ENCODE results near the gene SNCAIP. TPM values are rescaled to one million over a fixed set of nuclear protein-coding genes. Genes with fewer than 3 reads are reported as not detected.

Gene SNCAIP
- total and polyA plus RNA-seq, 2 experiments from 2014 or later = 1.5 to 2.4 TPM

DNA sequence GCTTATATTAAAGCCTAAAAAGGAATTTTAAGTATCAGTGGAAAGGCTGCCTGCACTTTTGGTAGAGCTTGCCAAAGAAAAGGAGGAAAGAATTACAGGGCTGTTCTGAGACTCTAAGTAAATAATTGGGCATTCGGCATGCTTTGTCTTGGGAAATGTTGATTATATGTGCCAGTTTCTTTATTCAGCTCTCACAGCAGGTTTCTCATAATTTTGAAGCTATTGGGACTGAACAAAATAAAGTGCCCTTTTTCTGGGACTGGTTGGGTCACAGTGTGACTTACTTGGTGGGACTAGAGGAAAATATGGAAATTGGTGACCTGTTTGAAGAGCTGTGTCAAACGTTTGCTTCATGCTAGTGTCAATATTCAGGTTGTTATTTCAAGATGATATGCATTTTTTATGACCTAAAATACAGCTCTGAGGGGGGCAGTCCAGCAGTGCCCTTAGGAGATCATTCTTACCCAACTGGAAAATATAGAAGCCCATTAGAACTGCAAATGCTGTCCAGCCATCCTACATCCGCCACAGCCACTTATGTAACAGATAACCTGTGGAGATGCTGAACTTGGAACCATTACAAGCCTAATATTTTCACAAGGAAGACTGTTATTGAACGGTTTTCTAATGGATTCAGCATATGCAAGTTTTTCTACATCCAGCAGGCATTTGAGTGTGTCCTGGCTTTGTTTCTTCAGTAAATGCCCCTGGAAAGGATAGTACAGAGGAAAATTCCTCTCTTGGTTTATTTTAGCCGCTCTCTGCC is 122.4 kb downstream of the SNCAIP start:
- H3K27me3 ChIP-seq (replicated peaks; ENCODE audit: insufficient read depth) = no peaks in the 10 kb centered on the region
- WGBS, 2 experiments (ENCODE audit: low coverage in 1 of 2, low lambda C conversion rate in 2 of 2, missing lambda C conversion rate in 2 of 2) = 59 to 61% methylated on average over 5 of the region's 5 CpGs
- in situ Hi-C loops (cut with MboI) = no loop called here

GRCh38 chr5:122435234-122435633 is 123.2 kb downstream of the SNCAIP start:
- H2AFZ ChIP-seq = no peak overlapping the region
- no peaks in the 10 kb centered on the region for H3K27me3 ChIP-seq (replicated peaks; ENCODE audit: insufficient read depth)
- no peak overlapping the region for H3K9ac ChIP-seq
- WGBS, 2 experiments (ENCODE audit: low coverage in 1 of 2, low lambda C conversion rate in 2 of 2, missing lambda C conversion rate in 2 of 2) = 82 to 85% methylated on average over 4 of the region's 4 CpGs
- H3K9me2 ChIP-seq (ENCODE audit: insufficient read depth) = no peaks in the 10 kb centered on the region
- H3K4me3 ChIP-seq = no peak overlapping the region
- in situ Hi-C loops (cut with MboI) = no loop called here
- H3K9me3 ChIP-seq (ENCODE audit: low read depth) = no peaks in the 10 kb centered on the region
- H3K79me2 ChIP-seq (ENCODE audit: insufficient read depth) = no peaks in the 10 kb centered on the region
- no peaks in the 10 kb centered on the region for H3F3A ChIP-seq (ENCODE audit: insufficient read depth)
- no peaks in the 10 kb centered on the region for H3K4me1 ChIP-seq (ENCODE audit: insufficient read depth)
- TF ChIP-seq EZH2 (IDR thresholded peaks at IDR 0.05; ENCODE audit: insufficient read depth, poor library complexity, severe bottlenecking) (no peak), EZH2phosphoT487 (IDR thresholded peaks at IDR 0.05; ENCODE audit: insufficient read depth, low read depth) (no peak)
- H3K36me3 ChIP-seq (ENCODE audit: low read depth) = no peaks in the 10 kb centered on the region
- H3K4me2 ChIP-seq (ENCODE audit: unreplicated experiment) = no peak overlapping the region
- no peak overlapping the region for H3K27ac ChIP-seq
- no peaks in the 10 kb centered on the region for H4K20me1 ChIP-seq (ENCODE audit: insufficient read depth)
- DNase-seq = no peak

More for the DNA sequence above, 122.4 kb downstream of the SNCAIP start:
- Histone ChIP-seq H4K20me1 (ENCODE audit: insufficient read depth) (no peaks in the 10 kb centered on the region), H3F3A (ENCODE audit: insufficient read depth) (no peaks in the 10 kb centered on the region), H3K36me3 (ENCODE audit: low read depth) (no peaks in the 10 kb centered on the region), H2AFZ (no peak overlapping the region), H3K4me1 (ENCODE audit: insufficient read depth) (no peaks in the 10 kb centered on the region), H3K4me2 (ENCODE audit: unreplicated experiment) (no peak overlapping the region), H3K9me3 (ENCODE audit: low read depth) (no peaks in the 10 kb centered on the region), H3K9me2 (ENCODE audit: insufficient read depth) (no peaks in the 10 kb centered on the region), H3K9ac (no peak overlapping the region), H3K79me2 (ENCODE audit: insufficient read depth) (no peaks in the 10 kb centered on the region), H3K4me3 (no peak overlapping the region), H3K27ac (no peak overlapping the region)
- no peak for DNase-seq
- TF ChIP-seq EZH2phosphoT487 (IDR thresholded peaks at IDR 0.05; ENCODE audit: insufficient read depth, low read depth) = no peak
- TF ChIP-seq EZH2 (IDR thresholded peaks at IDR 0.05; ENCODE audit: insufficient read depth, poor library complexity, severe bottlenecking) = no peak

DNA sequence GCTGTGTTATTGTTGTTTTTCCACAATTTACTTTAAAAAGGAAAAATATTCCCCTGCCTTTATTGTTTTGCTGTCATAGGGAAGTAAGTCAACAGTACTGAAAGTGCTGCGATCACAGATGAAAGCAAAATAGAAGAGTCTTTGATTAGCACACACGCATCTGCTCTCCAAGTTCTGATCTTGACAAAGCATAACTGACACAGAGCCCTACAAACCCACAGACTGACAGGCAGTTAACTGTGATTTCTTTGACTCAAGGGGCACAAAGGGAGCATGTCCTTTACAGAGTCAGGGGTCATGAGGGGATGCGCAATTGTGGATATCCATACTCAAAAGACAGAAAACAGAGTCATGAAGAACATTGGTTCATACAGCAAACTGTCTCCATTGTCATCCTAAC is 123.7 kb downstream of the SNCAIP start:
- in situ Hi-C loops (cut with MboI) = no loop called here
- no peak overlapping the region for H3K27ac ChIP-seq

GRCh38 chr5:122436615-122437014 is 124.6 kb downstream of the SNCAIP start:
- no peak overlapping the region for H3K9ac ChIP-seq
- H3K27me3 ChIP-seq (replicated peaks; ENCODE audit: insufficient read depth) = no peaks in the 10 kb centered on the region
- no peaks in the 10 kb centered on the region for H4K20me1 ChIP-seq (ENCODE audit: insufficient read depth)
- H3K9me2 ChIP-seq (ENCODE audit: insufficient read depth) = no peaks in the 10 kb centered on the region
- no peak overlapping the region for H2AFZ ChIP-seq
- H3K36me3 ChIP-seq (ENCODE audit: low read depth) = no peaks in the 10 kb centered on the region
- in situ Hi-C loops (cut with MboI) = no loop called here
- no peaks in the 10 kb centered on the region for H3K9me3 ChIP-seq (ENCODE audit: low read depth)
- no peaks in the 10 kb centered on the region for H3F3A ChIP-seq (ENCODE audit: insufficient read depth)
- no peaks in the 10 kb centered on the region for H3K79me2 ChIP-seq (ENCODE audit: insufficient read depth)
- no peak for TF ChIP-seq EZH2 (IDR thresholded peaks at IDR 0.05; ENCODE audit: insufficient read depth, poor library complexity, severe bottlenecking)
- no peak for TF ChIP-seq EZH2phosphoT487 (IDR thresholded peaks at IDR 0.05; ENCODE audit: insufficient read depth, low read depth)
- DNase-seq = peak; percentile 14
- H3K4me2 ChIP-seq (ENCODE audit: unreplicated experiment) = no peak overlapping the region
- H3K4me3 ChIP-seq = no peak overlapping the region
- no peaks in the 10 kb centered on the region for H3K4me1 ChIP-seq (ENCODE audit: insufficient read depth)
- no peak overlapping the region for H3K27ac ChIP-seq

More for the DNA sequence above, 123.7 kb downstream of the SNCAIP start:
- H3F3A ChIP-seq (ENCODE audit: insufficient read depth) = no peaks in the 10 kb centered on the region
- no peak overlapping the region for H3K4me2 ChIP-seq (ENCODE audit: unreplicated experiment)
- H4K20me1 ChIP-seq (ENCODE audit: insufficient read depth) = no peaks in the 10 kb centered on the region
- WGBS, 2 experiments (ENCODE audit: low coverage in 1 of 2, low lambda C conversion rate in 2 of 2, missing lambda C conversion rate in 2 of 2) = 98 to 99% methylated on average over 3 of the region's 3 CpGs
- no peaks in the 10 kb centered on the region for H3K27me3 ChIP-seq (replicated peaks; ENCODE audit: insufficient read depth)
- TF ChIP-seq EZH2 (IDR thresholded peaks at IDR 0.05; ENCODE audit: insufficient read depth, poor library complexity, severe bottlenecking) (no peak), EZH2phosphoT487 (IDR thresholded peaks at IDR 0.05; ENCODE audit: insufficient read depth, low read depth) (no peak)
- H3K9me2 ChIP-seq (ENCODE audit: insufficient read depth) = no peaks in the 10 kb centered on the region
- no peaks in the 10 kb centered on the region for H3K36me3 ChIP-seq (ENCODE audit: low read depth)
- no peaks in the 10 kb centered on the region for H3K4me1 ChIP-seq (ENCODE audit: insufficient read depth)
- no peak for DNase-seq
- no peaks in the 10 kb centered on the region for H3K9me3 ChIP-seq (ENCODE audit: low read depth)
- H2AFZ ChIP-seq = no peak overlapping the region
- no peak overlapping the region for H3K4me3 ChIP-seq
- H3K79me2 ChIP-seq (ENCODE audit: insufficient read depth) = no peaks in the 10 kb centered on the region
- H3K9ac ChIP-seq = no peak overlapping the region

Data from GM23248 (cell line).